GM21381 (cell line): ENCODE results near the gene XPOT.

ENCODE experiments used
- ATAC-seq: cut with Tn5 transposase; IDR thresholded peaks from one replicate; pipeline ENCODE4 v1.9.1; 2021; ENCODE audit warnings: mild to moderate bottlenecking, moderate library complexity; ENCODE audit not compliant: unreplicated experiment

Gene XPOT

DNA sequence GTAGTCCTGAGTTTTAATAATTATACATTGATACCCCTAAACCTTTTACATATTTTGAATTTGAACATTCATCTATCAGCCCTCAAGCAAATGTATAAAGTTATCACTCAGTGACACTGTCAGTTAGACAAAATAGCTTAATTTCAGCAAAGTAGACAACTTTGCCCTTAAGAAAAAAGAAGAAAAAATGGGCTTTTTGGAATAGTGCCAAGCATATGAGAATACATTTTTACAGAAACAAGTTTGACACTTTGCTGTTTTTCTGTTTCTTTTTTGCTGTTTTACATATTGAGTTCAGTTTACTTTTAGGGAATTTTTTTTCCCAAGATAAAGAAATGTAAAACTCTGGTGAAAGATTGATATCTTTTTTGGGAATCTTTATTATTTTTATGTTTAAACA is 62.0 kb downstream of the XPOT start:
- ATAC-seq, result no peak

DNA sequence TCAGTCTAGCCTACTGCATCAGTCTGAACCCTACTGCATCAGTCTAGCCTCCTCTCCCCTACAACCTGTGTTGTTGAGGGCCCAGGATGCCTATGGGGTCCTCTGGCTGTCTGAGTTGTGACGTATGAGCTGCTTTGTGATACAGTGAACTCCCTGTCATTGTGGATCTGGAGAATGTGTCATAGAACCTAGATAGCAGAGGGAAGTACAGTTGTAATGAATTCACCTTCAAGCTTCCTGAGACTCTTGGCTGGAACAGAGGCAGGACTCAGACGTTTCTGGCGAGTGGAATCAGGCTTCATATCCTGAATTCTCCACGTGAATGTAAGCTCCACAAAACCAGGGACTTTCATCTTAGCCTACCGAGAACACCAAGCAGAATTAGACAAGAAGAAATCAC is 64.8 kb downstream of the XPOT start:
- ATAC-seq, result no peak

DNA sequence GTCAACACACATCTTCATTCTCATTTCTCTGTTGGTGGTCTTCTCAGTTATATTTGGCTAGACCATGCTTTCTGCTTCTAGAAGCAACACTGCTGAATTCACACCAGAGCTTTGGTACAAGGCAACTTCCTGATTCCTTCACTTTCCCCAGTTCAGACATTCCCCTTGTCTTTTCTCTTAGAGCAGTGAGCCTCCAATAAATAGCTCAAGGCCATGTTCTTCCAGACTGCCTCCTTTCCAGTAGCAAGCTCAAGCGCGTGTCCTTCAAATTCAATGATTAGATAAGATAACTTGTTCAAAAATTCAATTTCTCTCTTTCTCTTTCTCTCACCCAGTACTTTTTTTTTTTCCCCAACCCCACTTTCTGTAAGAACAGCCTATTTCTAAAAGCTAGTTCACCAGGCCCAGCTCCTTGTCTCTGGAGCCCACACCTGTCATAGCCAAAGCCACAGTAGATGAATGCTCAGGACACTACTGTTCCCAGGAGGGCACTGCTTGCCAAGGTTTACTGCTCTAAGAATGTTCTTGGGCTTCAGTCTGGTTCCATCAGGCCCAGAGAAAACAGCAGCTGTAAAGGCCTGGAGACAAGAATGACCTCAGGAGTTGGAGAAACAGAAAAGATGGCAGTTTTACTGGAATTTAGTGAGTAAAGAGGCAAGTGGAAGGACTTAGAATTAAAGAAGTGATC is 65.4 kb downstream of the XPOT start:
- ATAC-seq, result no peak

DNA sequence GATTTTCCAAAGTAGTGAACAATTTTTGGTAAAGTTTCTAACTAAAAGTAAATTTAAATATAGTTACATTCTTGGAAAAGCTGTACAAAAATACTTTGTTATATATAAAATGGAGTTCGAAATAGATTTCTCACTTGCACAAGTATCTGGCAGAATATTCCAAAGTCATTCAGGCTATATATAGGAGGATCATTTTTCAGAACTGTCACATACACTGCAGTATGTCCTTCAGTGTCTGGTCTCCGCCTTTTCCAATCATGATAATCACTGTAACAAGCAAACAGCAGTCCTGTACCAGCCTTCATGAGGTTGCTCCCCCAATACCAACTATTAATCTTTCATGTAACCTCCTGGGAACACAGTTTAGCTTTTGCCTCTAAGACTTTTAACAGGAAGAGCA is 66.3 kb downstream of the XPOT start:
- no peak for ATAC-seq

DNA sequence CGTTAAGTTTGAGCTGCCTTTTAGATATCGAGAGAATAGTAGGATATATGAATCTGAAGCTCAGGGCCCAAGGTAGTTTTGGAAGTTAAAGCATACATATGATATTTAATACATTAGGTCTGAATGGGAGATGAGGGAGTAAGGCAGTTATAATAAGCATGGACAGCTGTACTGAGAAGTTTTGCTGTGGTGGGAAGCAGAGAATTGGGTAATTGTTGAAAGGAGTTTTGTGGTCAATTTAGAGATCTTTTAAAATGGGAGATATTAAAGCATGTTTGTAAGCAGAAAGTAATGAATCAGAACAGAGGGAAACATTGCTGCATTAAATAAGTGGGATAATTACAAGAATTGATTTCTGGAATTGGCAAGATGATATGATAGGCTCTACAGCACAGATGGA is 69.0 kb downstream of the XPOT start:
- ATAC-seq, result no peak

DNA sequence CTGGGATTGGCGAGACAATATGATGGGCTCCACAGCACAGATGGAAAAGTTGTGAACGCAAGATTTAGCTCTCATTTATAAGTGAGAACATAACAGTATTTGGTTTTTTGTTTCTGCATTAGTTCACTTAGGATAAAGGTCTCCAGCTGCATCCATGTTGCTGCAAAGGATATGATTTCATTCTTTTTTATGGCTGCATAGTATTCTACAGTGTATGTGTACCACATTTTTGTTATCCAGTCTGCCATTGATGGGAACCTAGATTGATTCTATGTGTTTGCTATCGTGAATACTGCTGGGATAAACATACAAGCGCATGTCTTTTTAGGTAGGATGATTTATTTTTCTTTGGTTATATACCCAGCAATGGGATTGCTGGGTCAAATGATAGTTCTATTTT is 71.3 kb downstream of the XPOT start:
- ATAC-seq, result no peak

DNA sequence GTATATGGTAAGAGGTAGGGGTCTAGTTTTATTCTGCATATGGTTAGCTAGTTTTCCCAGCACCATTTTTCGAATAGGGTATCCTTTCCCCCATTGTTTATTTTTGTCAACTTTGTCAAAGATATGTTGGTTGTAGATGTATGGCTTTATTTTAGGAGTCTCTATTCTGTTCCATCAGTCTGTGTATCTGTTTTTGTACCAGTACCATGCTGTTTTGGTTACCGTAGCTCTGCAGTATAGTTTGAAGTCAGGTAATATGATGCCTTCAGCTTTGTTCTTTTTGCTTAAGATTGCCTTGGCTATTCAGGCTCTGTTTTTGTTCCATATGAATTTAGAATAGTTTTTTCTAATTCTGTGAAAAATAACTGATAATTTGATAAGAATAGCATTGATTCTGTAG is 72.7 kb downstream of the XPOT start:
- ATAC-seq, result no peak

DNA sequence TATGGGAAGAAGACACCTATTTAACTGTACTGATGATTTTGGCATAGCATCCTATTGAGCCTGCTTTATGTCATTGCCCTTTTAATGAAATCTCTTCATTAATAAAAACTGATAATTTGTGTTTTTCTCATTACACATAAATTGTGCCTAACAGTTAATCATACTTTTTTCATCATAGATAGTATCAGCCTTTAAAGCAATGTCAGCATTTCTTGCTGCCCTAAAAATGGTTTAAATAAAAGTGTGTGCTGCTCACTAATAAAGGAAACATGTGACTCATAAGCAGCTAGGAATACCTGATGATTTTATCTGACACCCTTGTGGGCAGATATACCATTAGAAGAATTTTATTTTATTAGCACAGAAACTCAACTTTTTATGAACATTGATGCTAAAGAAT is 74.5 kb downstream of the XPOT start:
- ATAC-seq, result no peak

DNA sequence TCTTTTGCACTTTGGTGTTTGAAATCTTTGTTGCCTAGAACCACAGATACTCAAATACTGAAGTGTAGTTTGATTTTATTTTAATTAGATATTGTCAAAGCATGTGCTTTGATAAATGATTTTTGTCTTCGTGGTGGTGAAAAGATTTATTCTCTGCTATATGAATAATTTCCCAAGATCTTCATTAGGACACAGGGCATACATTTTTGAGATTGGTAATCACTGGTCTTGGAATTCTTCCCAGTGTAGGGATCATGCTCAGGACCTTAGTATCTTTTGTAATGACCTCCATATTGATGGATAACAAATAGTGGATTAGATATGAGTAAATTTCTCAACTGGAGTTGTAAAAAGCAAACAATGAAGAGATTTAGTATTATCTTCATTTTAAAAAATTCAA is 76.0 kb downstream of the XPOT start:
- ATAC-seq, result no peak

DNA sequence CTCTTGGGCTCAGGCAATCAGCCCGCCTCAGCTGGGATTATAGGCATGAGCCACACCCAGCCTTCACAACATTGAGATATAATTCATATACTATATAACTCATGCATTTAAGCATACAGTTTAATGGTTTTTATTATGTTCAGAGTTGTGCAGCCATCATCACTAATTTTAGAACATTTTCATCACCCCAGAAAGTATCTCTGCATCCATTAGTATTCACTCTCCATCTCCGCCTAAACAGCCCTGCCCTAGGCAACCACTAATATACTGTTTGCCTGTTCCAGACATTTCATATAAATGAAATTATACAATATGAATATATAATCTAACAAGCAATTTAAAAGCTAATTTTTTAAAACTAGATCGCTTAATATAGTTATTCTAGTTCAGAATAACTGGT is 82.5 kb downstream of the XPOT start:
- no peak for ATAC-seq

DNA sequence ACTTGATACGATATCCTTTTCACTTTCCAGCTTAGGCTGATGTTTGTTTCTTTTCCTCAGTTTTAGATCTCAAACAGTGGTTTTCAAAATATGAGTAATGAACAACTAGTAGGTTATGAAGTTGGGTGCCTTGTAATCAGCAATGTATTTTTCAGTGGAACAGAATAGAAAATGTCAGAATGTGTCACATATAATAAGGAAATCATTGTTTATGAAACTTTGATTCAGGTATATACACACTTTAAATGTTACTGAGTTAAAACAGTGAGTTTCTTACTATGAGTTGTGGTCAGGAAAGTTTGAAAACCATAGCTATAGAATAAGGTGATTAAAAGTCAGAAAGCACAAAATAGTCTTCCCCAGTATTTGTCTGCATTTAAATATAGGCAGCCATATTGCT is 87.5 kb downstream of the XPOT start:
- no peak for ATAC-seq

DNA sequence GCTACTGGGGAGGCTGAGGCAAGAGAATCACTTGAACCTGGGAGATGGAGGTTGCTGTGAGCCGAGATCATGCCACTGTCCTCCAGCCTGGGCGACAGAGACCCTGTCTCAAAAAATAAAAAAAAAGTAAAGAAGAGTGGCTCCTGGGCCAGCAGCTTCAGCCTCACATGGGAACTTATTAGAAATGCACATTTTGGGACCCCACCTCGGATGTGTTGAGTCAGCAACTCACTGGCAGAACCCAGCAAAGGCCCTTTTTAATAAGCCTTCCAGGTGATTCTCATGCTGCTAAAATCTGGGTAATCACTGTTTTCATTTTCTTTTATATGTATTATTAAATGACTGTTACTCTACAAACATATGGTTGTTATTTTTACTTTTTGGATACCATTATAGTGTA is 89.3 kb downstream of the XPOT start:
- ATAC-seq, result no peak

DNA sequence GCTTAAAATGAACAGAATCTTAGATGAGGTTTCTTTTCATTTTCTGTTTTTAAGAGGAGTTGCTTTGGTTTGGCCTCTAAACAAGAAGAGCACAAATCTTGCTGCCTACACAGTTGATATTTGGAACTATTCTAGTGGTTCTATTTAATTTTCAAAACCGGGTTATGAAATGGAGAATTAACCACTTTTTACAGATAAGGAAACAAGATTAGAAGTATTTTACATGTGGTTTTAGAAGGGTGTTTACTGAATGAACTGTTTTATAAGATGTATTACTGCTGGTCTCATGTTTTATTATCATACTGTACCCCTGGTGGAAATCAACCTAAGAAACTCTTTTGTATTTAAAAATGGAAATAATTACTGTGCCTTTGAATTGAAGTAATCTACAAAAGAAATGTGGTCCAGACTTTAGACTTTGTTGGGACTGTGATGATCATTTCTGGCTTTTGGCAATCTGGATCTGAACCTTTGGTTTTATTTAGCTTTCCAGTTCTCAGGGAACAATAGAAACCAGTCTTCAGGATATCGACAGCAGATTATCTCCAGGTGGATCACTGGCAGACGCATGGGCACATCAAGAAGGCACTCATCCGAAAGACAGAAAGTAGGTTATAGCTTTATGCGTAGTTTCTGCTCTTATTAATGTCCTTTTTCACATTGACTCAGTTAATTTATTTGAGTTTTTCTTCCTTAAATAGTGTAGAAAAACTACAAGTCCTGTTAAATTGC is 91.0 kb downstream of the XPOT start:
- no peak for ATAC-seq

DNA sequence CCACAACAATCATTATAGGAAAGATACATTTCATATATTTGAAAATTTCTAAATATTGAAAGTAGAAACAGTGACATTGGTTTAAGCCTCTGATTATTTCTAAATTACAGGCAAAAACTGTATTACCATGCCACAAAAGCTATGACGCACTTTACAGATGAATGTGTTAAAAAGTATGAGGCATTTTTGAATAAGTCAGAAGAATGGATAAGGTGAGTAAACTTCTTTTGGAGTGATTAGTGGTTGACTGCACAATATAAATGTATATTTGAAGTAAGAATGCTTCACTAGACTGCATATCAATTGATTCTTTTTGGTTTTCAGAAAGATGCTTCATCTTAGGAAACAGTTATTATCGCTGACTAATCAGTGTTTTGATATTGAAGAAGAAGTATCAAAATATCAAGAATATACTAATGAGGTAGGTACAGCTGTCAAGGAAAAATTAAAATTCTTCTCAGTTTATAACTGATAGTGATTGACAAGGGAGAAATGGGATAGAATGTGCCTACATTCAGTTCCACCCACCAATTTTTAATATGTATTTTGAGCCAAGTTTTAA is 92.7 kb downstream of the XPOT start:
- ATAC-seq, result no peak

DNA sequence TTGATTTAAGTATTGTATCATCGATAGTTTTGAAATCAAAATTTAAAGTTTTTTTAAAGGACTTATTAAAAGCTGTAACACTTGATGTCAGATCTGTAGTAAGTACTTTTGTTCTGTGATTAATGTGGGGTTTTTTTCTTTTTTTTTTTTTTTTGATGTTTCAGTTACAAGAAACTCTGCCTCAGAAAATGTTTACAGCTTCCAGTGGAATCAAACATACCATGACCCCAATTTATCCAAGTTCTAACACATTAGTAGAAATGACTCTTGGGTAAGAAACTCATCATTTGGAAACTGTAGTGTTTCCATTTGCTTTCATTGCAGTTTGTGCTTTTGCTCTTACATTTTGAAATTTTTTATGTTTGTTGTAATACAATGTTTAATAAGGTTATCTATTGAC is 93.3 kb downstream of the XPOT start:
- ATAC-seq, result no peak

DNA sequence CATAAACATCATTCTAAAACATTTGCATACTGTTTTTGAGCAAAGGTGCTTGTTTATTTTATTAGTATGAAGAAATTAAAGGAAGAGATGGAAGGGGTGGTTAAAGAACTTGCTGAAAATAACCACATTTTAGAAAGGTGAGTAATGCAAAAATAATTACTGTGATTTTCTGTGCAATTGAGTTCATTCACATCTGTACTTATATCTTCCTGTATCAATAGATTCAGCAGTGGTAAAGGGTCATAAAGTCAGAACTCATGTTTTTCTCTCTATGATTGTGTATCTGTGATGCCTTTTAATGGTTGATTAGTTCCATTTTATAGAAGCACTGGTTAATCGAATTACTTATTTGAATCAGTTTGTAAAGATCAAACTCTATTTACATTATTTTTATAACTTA is 93.7 kb downstream of the XPOT start:
- ATAC-seq, result no peak

DNA sequence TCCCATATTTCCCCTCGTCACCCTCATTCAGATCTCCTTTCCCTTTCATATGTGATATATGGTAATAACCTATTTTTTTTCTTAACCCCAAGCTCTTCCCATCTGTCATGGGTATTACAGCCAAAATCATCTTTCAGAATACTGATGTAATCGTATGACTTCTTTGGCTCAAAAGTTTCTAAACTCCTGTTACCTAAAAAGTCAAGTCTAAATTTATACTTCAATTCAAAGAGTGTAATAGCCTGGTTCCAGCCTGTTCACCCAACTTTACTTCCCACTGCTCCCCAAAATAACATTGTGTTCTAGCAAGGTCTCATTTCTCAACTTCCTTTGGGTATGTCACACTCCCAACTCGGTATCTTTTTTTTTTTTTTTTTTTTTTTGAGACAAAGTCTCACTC is 96.2 kb downstream of the XPOT start:
- ATAC-seq, result no peak
